Amygdala (tissue), 56 donors: ENCODE results near the gene GLCE.

ENCODE experiments used
- DNase-seq, 56 donors: peaks; one replicate each; lab custom pipeline; 2025; lab: John Stamatoyannopoulos, UW

GLCE gene

DNA sequence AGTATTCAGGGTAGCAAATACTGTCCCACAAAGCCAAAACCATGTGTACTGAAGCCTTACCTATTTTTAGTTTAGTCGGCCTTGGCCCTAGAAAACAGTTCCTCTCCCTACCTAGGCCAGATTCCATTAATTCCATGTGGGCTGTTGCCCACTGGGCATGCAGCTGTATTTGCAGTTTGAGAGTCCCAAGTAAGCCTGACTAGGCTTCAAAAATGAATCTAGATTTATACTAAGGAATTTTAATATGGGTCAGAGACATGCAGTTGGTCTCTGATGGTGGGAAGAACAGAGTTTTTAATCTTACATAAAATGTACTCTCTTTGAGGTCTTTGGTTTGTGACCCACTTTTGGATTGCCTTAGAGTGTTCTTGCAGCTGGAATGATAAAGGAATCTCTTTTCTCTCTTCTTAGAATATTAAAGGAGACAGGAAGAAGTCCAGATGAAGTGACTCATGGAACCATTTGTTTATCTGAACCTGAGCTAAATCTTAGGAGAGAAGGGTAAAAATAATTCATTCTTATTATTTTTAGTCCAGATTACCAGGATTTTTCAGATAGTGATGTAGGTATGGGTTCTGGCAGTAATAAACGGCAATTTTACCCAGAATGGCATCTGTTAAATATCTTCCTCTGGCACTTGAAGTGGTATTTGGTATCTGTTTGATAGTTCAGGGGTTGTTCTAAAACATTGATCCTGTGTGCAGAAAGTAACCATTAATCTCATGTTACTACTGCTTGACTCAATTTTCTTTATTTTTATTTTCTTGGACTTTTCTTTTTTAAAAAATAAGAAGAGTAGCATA lies 33.8 kb downstream of the GLCE start:
- DNase-seq = no peak

DNA sequence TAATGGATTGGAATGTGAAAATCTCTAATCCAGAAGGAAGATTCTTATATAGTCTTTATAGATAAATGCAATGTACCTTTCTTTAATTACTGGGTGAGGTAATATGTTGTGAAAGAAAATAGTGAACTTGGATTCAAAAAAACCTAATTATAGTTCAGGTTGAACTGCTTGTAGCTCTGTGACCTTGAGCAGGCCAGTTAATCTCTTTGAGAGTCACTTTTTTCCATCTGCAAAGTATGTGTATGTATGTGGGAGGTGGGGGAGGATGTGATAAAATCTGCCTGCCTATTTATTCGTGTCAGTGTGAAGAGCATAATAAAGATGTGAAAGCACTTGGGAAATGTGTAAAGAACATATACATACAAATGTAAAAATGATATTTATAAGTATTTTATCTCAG lies 34.4 kb downstream of the GLCE start:
- no peak for DNase-seq

DNA sequence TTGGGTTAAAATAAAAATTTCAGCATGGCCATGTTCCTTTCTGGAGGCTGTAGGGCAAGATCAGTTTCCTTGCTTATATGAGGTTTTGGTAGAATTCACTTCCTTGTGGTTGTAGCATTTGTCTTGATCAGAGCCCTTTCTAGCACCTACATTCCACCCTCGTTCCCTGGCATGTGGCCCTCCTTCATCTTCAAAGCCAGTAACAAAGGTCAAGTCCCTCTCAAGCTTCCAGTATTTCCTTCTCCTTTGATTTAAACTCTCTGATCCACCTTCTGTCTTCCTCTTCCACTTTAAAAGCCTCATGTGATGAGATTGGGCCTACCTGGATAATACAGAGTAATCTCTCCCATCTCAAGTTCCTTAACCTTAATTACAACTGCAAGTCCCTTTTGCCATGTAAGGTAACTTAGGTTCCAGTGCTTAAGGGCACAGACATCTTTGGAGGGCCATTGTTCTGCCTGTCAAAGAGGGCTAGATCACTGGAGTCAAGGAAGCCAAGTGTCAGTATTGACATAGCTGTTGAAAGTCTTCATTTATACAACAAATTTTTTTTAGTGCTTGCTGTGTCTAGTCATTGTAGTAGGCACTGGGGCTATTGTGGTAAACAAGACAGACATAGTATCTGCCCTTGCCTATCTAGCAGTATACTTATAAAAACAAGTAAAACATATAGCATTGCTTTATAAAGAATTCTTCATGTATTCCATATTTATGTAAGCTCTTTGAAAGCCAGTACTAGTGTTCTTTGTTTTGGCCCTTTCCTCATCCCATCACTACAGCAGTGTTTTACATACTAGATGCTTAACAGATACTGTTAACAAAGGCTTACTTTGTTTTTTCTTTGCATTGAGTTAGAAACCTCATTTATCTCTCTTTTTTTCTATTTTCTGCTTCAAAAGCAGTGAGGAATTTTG lies 40.7 kb downstream of the GLCE start:
- no peak for DNase-seq

DNA sequence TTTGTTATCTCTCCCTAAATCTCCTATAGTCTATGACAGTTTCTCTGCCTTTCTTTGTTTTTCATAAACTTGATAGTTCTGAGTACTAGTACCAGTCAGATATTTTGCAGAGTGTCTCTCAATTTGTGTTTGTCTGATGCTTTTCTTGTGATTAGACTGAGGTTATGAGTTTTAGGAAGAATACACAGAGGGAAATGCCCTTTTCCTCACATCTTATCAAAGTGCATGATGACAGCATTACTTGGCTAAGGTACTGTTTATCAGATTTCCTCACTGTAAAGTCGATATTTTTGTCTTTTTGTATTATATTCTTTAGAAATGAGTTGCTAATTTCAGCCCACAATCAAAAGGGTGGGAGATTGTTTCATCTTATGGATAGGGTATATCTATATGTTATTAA lies 45.6 kb downstream of the GLCE start:
- DNase-seq = no peak

DNA sequence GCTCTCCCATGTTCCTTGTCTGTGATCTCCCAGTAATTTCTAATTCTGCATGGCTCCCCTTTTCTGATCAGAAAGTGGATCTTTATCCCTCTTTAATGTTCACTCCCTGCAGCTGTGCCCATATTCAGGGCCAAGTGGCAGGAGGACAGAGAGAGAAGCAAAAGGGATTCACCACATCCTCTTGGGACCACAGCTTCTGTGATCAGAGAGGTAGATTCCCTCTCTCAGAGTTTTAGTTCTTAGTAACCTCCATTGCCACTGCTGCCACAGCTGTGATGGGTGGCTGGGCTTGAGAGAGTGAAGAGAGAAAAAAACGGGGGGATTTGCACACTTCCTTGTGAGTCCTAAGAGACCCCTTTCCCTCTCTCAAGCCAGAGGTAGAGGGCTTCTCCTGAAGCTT lies 49.2 kb downstream of the GLCE start:
- no peak for DNase-seq

DNA sequence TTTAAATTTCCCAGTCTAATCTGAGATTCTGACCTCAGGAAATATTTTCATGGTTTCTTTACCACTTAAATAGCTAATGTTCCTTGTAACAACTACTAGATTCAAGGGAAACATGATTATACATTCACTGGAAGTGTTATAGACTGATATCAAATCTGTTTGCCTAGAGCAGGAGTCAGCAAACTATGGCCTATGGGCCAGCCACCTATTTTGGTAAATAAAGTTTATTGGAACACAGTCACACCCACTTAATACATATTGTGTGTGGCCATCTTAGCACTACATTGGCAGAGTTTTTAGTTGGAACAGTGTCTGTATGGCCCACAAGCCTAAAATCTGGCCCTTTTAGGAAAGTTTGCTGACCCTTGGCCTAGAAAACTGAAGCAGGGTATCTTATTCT lies 50.1 kb downstream of the GLCE start:
- DNase-seq = no peak

DNA sequence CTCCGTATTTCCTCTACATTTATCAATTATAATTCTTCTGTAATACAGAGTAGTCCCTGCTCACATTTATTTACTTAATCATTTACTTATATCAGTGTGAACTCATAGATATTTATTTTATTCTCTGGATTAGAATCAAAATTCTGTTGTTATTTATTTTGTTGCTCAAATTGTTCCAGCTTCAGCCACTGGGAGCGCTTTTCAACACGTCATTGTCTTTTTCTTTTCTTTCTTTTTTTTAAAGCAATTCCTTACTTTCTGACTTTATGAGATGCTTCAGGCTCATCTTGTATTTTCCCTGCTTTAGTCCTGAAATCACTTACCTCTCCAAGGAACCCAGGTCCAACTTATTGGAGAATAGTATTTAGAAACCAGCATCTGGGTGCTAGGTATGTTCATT lies 53.4 kb downstream of the GLCE start:
- DNase-seq = no peak

DNA sequence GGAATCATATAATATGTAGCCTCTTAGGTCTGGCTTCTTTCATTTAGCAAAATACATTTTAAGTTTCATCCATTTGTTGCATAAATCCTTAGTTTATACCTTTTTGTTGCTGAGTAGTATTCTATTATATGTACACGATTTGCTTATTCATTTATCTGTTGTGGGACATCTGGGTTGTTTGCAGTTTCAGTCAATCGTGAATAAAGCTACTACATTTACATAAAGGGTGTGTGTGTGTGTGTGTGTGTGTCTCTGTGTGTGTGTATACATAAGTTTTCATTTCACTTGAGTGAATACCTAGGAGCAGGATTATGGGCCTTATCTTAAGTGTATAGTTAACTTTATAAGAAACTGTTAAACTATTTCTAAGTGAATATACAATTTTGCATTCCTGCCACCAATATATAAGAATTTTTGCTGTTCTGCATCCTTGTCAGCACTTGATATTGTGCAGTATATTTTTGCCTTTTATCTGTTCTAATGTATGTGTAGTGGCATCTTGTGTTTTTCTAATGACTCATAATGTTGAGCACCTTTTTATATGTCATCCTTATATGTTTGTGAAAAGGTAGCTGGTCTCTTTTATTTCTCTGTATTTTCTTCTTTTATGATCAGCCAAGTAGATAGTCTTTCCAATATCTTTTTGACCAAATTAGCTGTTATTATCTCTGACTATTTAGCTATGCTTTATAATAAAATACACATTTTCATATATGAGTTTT lies 55.0 kb downstream of the GLCE start:
- no peak for DNase-seq

DNA sequence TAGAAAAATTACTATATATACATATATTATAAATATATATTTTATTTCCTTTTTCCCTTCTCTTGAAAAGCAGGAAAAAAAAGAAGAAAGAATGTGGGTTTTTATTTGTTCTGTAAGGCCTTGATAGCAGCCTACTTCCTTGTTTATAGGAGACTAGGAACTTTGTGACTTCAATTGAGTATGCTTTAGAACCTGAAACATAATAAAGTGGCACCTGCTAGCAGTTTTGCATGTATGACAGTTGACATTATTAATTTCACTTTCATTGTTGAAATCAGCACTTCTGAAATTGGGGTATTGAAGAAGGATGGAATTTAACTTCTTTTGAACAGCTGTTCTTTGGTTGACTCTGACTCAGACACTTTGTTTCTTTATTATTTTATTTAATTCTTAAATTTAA lies 56.9 kb downstream of the GLCE start:
- no peak for DNase-seq

DNA sequence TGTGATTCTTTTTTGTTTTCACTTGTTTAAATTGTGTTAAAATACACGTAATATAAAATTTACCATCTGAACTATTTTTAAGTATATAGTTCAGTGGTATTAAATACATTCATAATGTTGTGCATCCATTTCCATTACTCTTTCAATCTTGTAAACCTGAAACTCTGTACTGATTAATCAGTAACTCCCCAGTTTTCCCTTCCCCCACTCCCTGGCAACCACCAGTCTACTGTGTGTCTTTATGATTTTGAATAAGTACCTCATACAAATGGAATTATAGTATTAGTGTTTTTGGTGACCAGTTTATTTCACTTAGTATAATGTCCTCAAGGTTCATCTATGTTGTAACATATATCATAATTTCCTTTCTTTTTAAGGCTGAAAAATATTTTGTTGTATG lies 59.3 kb downstream of the GLCE start:
- no peak for DNase-seq

DNA sequence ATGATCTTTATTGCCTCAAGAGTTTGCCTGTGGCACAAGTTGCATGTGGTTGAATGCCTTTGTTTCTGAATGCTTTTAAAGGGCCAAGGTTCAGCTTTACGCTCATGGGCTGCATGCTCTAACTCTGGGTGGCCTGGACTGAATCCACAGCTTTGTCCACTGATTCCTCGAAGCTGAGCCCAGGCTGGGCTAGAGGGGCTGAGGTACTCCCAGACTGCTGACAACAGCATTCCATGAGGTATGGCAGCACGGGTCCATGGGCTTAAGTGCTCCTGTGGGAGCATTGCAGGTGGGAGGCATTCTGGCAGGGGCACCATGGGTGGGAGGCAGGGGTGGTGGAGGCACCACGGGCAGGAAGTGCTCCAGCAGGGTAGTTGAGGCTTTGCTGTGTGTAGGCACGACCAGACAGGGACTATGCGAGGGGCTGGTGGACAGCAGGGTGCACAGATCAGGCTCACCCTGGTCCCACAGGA lies 61.6 kb downstream of the GLCE start:
- no peak for DNase-seq

DNA sequence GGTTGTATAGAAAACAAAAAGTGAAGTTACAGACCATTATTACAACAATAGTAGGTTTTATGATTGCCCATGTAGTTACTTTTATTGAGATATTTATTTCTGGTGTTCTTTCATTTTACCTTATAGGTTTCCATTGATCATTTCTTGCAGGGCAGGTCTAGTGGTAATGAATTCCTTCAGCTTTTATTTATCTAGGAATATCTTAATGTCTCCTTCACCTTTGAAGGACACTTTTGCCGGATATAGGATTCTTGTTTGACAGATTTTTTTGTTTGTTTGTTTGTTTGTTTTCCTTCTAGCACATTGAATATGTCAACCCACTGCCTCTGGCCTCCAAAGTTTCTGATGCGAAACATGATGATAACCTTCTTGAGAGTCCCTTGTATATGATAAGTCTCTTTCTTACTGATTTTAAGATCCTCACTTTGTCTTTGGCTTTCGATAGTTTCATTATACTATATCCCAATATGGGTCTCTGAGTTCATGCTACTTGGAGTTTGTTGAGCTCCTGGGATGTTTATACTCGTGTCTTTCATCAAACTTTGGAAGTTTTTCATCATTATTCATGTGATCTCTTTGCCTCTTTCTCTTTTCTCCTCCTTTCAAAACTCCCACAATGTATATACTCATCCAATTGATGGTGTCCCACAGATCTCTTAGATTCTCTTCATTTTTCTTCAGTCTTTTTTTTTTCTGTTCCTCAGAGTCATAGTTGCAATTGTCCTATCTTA lies 62.8 kb downstream of the GLCE start:
- no peak for DNase-seq

DNA sequence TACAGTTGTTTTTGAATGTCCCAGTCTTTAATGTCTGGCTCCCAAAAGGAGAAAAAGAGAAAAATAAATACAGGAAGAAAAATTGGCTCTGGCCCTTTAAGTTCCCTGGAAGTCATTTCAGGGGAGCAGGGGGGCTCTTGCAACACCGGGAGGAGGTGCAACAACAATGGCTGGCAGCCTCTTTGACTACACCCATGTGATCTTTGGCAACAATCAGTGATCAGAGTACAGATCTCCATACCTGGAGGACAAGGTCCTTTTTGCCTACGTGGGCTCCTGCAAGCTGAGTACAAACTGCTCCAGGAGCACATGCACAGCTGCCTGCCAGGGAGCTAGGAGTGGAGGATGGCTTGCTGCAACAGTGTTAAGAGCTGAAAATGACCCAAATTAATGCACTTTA lies 63.9 kb downstream of the GLCE start:
- no peak for DNase-seq

DNA sequence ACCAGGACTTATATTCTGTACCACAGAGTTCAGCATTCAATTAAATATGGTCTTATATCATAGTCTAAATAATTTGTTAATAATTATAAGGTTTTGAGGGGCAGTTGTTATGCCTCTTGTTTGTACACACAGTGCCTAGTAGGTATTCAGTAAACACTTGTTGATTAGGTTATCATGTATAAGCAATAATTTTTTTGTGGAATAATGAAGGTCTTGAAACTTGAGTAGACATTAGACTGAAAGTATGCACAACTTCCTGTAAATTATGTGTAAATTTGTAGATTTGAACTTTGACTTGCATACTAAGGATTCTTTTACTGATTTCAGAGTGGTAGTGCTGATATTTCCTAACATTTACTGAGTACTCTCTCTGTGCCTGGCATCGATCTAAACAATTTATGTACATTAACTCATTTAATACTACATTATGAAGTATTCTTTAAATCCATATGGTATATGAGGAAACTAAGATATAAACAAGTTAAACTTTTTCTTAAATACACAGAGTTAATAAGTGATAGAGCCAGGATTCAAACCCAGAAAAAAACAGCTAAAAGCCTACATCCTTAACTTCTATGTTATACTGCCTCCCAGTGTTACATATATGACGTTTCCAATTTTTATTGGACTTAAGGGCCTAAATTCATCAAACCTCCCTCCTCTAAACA lies 65.1 kb downstream of the GLCE start:
- DNase-seq = no peak

DNA sequence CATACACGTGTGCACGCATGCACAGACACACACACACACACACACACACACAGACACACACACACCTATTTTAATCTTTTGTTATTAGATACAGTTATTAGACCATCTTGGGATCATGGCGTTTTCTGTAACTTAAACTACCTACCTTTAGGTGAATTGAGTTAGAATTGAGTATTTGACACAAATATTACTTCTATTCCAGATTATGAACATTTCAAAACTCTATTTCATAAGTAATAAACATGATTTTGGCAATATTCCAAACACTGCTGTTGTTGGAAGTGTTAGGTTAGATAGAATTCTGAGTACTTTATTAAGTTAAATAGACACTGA lies 65.6 kb downstream of the GLCE start:
- no peak for DNase-seq

DNA sequence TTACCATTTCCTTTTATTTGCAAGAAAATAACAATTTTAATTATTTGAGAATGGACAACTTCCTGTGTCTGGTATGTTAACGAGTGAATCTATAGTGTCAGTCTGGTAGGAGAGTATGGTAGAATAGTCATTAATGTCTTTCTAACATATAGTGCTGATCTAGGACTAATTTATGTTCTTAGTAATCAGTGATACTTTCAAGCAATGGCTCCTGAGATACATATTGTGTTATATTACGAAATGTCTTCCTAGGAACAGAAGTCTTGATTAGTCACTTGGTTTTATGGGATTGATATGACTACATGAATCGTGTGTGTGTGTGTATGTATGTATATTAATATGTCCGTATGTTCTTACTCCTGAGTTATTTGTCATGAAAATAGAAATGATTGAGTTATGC lies 71.7 kb downstream of the GLCE start:
- no peak for DNase-seq

DNA sequence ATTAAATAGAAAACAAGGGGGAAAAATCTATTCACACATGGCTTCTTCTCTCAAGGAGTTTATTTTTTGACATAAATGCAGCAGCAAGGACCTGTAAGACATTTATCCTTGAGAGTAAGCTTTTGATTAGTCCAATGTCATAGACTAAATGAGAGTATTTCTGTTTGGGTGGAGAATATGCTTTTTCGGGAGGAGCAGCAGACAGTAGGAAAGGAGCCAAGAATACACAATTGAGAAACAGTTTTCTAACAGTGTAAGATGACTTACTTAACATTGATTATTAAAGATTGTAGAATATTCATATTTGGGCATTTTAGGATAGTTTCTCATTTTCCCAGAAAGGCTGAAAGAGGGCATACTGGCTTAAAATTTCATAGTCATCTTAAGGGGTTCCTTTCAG lies 72.3 kb downstream of the GLCE start:
- no peak for DNase-seq

DNA sequence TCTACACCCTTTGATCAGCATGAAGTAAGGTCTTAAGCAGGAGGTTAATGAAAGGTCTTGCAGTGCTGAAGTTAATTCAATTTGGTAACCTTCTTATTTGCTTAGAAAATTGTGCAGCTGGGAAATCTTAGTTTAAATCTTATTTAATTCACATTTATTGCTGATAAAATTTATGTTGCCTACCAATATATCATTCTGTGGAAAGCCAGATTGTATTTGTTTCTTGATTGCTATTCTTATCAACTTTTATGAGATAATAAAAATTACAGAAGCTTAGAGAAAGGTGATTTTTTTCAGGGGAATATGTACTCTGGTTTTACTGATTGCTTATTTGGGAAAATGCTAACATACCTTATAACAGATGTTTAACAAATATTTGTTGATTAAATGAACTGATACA lies 74.2 kb downstream of the GLCE start:
- DNase-seq = no peak

DNA sequence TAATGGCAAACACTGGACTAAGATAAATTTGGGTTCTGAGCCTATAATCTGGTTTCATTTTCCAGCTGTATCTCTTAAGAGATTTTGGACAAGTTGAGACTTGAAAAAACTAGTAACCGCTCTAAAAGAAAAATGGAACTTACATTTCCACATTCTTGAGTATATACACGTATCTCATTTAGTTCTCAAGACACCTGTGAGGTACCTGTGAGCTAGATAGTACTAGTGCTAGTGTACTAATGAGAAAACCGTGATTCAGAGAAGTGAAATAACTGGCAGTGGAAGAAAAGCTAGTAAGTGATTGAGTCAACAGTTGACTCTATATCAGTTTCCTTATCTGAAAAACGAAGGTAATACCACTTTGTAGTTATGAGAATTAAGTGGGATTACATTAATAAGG lies 76.1 kb downstream of the GLCE start:
- no peak for DNase-seq

DNA sequence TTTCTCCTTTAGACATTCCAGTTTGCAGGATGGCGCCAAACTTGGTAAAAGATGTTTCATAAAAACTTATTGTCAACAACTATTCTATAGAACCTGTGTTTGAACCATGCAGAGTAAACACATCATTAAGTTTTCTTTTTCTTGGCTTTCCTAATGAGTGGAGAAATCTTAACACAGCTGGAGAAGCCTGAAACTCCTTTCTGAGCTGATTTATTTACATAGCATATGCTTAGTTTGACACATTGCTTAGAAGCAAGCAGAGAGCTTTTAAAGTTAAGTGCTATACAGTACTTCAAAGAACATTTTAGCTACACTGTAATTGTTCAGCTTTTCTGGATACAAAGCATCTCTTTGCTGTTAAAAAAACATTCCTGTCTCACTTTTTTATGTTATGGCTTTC lies 77.3 kb downstream of the GLCE start:
- no peak for DNase-seq
